NOMO-1 (cell line): Measurements from ENCODE around the gene KHDC4.
A peak's percentile ranks its signal among the peaks of the same experiment; 100 is the strongest.

Source experiments
- DNase-seq, 2 experiments: peaks; one replicate each; lab custom pipeline; 2025; ENCODE audit not compliant: unreplicated experiment in 2 of 2; lab: John Stamatoyannopoulos, UW

Gene KHDC4

DNA sequence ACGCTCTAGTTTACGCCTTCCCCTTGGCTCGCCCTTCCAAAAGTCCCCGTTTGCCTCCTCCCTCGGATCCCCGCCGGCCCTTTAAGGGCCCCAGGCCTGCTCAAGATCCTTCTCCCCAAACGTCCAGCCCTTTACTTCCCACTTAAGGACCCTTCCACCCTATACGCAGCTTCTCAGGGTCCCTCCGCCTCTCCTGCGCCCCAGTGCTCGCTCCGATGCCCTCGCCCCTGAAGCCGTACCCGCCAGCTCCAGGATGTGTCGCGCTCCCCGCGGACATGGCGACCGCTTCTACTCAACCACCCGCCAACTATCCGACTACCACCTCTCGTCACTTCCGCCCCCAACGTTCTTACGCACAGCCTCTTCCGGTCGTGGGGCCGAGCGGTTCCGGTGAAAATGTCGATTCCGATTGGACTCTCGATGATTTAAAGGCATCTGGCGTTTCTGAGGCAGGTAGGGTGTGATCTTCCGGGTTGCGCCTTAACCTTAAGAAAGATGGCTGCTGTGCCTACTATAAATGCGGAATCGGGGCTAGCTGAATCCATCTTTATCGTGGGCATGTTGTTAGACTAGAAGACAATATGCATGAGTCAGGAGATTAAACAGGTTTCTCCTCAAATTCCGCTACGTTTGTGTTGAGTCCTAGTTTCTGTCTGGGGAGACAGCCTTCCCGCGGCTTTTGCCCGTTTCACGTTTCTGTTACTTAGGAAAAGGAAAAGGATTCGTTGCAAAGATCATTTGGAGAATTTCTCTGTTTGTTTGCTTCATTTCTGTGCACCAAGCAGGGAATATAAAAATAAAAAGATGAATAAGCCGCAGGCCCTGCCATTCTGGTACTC lies at the start of gene KHDC4:
Gene KHDC4 (minus strand): TSS at position 317 of the 839 bp plus-strand sequence. CDS start 40 bp downstream, at position 277.
- peak; percentile 99 to 100 for DNase-seq

DNA sequence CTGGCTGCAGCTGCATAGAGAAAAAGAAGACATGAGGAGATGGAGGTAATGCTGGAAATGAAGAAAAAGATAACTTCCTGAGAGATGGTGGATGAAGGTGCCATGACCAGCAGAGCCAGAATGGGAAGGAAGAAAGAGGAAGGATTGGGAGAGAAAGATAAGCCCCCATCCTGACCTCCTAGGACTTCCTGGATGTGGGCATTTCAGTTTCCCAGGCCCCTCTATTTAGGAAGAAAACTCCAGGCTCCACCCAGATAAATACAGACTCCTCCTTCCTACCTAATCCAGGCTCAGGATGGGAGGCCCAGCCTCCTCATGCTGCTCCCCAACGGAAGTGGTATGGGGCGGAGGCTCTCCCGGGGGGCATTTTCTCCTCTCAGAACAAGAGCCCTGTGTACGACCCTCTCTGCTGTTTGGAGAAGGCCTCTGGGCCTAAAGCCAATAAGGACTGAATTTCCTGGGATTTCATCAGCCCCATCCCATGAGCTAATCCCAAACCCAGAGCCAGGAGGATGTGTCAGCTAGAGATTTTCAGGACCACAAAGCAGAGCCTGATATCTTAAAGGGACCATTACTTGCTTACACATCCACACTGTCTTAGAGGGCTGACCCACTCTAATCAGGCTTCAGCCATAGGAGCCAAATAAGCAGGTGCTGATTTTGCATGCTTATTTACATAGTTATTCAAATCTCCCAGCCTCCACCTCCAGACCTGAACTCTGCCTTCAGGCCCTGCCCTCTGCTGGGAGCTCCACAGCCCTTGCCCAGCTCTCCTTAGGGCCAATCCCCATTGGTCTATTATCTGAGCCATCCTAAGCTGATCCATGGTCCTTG lies 49.2 kb upstream of the KHDC4 start:
- DNase-seq: no peak

DNA sequence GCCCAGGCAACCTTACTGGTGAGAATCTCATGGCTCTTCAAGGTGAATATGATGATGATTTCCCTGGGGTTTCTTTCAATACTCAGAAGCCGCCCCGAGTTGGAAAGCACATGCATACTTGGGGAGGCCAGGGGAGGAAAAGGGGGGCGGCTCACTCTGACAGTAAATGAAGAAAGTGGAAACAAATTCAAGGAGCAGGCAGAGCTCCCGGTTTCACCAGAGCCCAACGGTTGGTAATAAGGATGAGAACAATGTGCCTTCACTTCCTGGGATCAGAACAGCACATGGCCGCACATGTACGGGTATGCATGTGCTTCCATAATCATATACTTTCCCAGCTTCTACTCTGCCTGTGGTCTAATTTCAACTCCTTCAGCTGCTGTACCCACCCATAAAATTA lies 47.9 kb upstream of the KHDC4 start:
- DNase-seq: no peak

DNA sequence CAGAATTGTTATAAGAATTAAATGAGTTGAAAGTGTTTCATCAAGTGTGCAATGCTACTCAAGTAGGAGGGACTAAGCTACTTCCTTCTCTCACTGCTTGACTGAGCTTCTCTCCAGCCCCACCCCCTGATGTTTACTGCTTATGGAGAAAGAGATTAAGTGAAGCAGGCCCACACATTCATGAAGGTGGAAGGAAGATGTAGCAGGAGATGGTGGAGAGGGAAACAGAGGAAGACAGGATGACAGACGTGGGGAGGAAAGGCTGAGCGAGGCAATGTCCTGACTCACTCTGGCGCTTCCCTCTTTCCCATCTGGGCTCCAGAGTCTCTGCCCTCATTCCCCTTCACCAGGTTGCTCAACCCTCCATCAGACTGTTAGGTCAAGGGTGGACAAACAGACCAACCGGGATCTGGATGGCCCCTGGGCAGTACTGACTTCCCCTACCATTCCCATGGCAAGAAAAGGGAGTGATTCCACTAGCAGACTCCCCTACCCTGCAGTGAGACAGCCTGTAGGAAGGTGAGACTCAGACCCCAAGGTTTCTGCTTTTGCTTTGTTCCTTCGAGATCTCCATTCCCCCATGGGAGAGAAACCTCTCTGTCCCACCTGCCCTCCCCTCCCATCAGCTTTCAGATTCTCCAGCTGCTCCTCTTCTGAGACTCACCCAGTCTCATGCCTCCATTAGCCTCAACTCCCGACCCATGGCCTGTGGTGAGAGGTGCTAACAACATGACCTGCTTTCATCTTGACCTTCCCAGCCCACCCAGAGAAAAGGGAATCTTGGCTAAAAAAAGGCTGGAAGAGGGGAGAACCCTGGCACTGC lies 47.3 kb upstream of the KHDC4 start:
- DNase-seq: peak; percentile 28 to 73

DNA sequence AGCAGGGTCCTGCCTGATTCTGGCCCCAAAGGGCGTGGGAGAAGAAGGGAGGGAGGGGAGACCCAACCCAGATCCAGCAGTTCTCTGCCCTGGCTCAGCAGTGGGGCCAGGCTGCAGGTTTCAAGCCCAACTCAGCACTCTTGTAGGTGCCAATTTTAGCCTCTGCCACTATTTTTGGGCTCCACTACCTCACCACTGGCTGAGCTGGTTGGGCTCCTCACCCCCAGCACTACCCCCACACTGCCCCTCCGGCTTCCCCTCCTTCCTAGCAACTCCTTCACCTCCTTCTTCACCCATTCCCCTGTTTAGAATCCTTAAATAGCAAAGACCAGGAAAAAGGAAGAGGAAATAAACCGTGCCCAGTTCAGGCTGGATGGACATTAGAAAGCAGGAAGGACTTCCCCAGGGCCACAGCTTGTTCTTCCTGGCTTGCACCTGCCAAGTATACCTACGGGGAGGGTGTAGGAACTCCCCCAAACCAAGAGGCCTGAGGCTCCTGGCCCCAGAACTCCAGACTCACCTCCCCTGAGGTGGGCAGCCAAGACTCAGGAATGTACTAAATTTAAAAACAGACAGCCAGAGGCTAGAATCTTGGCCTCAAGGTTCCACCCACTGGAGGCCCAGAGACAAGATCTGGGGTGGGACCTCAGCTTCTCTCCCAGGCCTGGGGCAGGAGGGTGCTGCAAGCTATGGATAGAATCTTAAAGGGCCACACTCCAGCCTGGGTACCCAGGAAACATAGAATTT lies 45.6 kb upstream of the KHDC4 start:
- no peak for DNase-seq

DNA sequence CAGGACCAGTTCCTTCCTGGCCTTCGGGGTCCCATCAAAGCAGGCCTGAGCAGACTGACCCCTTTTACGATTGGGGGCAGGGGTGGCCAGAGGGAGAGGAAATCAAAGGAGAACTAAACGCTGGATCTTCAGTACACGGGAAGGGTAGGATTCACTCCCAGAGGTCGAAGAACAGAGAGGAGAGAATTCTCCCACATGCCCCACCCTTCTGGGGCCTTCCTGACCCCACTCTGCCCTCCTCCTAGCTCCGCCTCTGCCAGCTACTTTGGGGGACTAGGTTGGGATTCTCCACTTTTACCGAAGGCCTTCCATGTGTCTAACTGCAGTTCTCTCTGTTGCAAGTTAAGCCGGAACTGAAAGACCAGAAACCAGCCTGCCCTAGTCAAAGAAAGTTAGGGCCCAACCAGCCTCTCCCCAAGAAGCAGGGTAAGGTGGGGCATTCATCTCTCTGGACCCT lies 44.8 kb upstream of the KHDC4 start:
- peak; percentile 41 to 43 for DNase-seq

DNA sequence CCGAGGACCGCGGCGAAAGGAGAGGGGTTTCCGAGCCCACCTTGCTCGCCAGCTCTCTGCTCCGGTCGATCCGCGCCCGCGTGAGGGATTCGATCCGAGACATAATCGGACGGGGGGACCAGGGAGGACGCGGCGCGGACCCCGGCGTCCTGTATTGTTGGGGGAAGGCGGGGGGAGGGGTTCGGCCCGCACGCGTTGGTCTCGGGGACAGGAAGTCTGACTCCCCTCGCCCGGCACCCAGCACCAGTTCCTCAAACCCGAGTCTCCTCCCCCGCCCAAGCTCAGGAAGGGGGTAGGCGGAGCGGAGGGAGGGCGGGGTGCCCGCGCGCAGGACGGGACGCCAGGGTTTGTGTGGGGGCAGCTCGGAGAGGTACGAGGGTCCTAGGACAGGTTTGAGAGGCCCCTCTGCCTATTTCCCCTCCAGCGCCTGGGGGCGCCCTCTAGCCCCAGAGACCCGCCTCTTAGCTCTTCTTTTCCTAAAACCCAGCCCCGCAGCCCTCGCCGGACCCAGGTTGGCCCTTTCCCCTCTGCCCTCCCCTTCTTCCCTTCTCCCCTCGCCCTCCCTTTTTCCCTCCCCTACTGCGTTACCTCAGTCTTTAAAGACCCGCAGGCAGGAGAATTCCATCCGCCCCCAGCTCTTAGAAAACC lies 44.2 kb upstream of the KHDC4 start, which contains the start of gene ARHGEF2:
Gene ARHGEF2 (minus strand): TSS at position 223 of the 648 bp plus-strand sequence. CDS start 120 bp downstream, at position 103.
- DNase-seq: peak; percentile 89 to 95

DNA sequence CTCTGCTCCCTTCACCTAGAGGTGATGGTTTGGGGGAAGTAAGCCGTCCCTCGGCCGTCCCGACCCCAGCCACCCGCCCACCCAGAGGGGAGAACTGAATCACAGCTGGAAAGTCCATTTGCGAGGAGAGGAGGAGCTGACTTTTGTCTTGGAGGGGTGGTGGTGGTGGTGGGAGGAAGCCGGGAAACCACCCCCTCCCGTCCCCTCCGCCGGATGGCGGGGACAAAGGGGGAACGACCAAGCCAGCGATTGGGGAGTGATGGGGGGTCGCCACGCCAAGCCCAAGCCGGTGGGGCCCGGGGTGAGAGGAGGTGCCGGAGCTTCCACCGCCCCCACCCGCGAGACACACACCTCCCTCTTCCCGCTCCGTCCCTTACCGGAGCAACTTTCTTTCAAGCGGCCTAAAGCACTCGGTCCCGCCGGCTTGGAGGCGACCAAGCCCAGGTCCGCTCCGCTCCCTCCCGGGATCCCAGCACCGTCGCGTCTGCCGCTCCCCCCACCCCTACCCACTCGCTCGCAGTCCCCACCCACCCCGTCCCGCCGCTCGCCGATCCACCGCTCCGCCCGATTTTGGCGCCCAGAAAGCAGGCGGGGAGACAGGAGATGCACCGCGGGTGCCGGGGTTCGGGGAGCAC lies 43.6 kb upstream of the KHDC4 start:
- DNase-seq: no peak

DNA sequence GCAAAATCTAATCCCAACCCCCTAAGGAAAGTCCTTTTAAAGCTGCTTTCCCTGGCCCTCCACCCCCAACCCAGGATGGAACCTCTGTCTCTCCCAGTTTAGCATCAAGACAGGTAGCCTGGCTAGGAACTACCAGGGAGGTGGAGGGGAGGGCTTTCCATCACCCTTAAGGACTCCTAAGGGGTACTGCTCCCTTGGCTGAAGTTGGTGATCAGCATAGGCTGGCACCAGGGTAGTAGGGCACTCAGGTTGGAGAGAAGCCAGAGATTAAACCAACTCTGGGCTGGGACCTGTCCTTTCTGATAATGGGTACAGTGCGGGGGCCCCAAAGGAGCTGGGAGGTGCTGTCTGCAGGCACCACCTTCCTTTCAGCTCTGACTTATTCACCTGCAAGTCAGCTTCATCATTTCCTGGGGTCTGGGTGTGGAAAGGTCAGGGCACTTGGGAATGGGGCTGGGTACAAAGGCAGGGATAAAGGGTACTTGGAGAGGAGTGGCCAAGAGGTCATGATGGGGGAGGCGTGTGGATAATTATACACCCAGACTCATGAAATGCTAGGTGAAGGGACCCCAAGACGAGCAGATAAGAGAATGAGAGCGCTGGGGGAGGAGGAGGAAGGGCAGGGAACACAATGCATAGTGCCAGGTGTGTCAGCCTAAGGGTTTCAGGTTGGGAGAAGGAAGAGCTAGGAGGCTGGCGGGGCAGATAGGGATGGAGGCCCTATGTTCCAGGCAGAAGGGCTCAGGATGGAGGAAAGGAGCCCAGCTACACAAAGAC lies 42.9 kb upstream of the KHDC4 start:
- no peak for DNase-seq

DNA sequence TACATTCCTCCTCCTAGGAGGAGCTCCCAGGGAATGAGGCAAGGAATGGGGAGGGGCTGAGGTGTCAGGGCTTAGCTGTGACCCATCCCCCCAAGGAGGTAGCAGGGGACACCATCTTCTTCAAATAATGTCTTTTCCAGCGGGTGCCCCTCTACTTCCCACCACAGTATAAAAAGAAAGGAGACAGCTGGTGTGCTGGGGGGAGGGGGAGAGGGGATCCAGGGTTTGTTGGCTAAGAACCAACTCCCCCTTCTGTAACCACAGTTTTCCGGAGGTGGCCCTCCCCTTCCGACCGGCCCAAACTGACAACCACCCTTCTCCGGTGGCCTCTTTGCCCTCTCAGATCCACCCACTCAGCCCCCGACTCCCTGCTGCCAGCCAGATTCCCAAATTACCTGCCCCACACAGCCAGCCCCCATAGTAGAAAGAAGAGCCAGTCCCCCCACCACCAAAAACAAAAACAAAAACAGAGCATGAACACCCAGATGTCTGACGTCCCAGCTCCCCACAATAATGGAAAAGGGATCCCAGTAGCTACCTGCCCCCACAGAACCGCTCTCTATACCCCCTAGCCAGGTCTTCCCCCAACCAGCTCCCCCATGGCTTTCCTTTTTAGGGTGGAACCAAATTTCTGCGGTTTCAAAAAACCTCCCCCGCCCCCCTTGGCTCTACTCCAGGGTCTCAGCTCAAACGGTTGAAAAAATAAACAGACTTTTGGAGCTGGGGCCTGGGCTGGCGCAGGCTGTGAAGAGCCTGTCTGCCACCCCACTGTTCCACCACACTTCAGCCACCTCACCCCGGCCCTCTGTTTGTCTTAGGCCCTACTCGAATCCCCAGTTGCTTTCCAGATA lies 42.1 kb upstream of the KHDC4 start:
- DNase-seq: peak; percentile 68 to 92

DNA sequence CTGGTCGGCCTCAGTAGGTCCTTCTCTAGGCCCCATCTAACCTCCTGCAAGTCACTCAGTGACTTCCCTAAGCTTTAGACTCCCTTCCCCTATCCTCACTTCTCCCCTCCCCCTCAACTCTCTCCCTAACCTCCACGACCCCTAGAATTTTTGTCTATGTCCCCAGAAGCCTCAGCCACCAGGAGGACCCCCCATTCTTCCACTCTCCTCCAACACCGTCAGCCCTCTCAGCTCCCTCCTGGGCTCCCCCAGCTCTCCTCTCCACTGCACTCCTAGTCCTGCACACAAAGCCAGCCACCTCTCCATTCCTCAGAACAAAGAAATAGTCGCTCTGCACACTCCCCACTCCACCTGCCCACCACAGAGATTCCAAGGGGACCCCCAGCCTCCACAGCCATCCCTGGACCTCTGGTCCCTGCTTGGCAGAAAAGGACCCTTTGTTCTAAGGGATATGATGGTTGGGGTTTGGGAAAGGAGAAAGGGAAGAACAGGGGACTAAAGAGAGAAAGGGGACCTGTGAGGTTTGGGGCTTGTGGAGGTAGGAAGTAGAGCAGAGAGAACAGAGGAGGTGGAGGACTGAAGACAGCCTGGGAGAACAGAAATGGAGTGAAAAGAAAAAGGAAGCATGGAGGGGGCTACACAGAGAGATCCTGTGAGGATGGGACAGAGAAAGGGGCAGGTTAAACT lies 41.3 kb upstream of the KHDC4 start:
- DNase-seq: peak in 1 of 2 experiments; percentile 37

DNA sequence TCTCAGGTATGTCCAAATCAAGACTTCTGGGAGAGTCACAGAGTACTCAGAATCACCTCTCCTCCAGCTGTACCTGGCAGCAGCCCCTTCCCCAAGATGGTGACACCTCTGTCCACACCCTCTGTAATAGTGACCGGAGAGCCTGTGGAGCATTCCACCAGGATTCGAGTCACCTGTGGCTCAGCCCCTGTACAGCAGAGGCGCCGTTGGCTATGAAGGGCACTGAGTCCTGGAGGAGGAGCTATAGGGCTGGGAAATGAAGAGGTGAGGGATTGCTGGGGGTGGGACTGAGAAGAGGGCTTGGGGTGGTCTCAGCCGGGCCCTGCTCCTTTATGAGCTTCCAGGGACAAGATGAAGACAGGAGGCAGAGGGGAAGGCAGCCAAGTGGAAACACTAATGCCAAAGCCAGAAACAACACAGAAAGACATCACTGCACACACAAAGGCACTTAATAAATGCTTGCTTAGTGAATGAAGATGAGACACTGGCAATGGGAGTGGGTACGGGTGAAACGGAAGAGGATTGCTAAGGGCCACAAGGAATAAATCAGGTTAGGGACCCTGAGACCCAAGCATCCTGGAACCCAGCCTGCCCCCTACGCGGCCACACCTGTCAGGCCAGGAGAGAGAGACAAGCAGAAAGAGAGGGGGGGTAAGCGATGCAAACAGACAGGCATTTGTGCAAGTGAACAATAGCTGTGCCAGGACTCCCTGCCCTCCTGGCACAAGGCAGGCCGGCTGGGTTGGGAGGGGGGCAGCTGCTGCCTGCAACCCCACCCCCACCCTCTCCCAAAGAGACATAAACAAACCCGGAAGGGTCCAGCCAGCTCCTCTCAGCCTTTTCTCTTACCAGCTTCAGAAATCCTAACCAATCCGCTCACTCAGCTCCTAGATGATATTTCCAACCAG lies 40.2 kb upstream of the KHDC4 start:
- no peak for DNase-seq

DNA sequence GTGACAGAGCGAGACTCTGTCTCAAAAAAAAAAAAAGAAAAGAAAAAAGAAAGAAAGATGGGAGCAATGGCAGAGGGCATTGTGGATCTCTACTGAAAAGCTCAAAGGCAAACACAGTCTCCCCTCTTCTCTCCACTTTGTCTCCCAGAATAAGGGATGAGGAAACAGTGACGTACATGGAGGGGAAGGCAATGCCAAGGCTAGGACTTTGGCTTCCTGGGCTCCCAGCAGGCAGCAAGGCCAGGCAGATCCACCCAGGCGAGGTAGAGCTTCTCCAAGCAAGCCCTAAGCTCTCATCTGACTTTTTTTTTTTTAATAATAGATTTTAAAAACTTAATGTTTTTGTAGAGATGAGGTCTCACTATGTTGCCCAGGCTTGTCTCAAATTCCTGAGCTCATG lies 39.5 kb upstream of the KHDC4 start:
- no peak for DNase-seq

DNA sequence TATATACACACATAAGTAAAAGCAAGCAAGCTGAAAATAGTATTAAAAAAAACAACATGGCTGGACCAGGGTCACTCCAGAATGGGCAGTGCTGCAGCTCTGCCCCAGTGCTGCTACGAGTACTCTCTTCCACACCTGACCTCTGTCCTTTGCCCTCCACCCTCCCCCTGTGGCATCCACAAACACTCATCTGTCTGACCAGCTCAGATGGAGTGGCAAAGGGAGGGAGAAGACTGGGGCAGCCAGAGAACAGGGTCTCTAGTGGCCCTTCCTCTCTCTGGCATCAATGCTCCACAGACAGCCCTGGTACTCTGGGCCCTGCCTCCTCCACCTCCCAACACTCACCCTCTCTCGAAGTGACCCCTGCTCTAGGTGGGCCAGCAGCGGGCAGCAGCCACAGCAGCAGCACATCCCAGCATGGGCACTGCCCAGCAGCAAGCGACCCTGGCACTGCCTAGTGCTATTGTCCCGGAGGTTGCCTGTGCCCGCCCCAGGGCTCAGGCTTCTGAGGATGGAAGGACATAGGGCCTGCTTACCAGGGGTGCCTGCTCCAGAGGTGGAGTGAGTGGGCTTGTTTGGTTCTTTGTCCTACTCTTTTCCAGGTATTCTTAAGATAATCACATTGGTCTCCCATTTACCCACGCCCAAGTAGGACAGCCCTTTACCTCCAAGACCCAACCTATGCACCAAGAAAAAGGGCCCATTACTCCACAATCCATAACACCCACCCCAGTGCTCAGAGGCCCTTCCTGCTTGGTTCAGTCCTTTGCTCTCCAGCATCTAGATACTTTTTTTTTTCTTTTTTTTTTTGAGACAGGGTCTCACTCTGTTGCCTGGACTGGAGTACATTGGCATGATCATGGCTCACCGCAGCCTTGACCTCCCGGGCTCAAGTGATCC lies 37.9 kb upstream of the KHDC4 start:
- no peak for DNase-seq
